Activated T-cell treated with anti-CD3 and anti-CD28 coated beads, Interleukin-2, amount 50 U/mL, for 1 hour (primary cell): Measurements from ENCODE around the gene RAB40C.

Experiments
- DNase-seq: peaks from one replicate; pipeline ENCODE4 v3.0.0-alpha.2; 2020

Gene RAB40C

GRCh38 chr16:575354-576196, 14.3 kb upstream of the RAB40C start:
- DNase-seq: no peak

GRCh38 chr16:576197-576822, 13.6 kb upstream of the RAB40C start:
- no peak for DNase-seq

- no peak for DNase-seq
Observed at GRCh38 chr16:576823-577201, 13.1 kb upstream of the RAB40C start.

- DNase-seq: no peak
Observed at GRCh38 chr16:577796-578195, 12.1 kb upstream of the RAB40C start.

GRCh38 chr16:578232-578869, 11.5 kb upstream of the RAB40C start:
- no peak for DNase-seq

- DNase-seq: peak; percentile 67
Observed at GRCh38 chr16:578870-579405, 10.9 kb upstream of the RAB40C start.

GRCh38 chr16:580141-580945, 9.5 kb upstream of the RAB40C start:
- DNase-seq: no peak

- no peak for DNase-seq
Observed at GRCh38 chr16:580946-581498, 8.8 kb upstream of the RAB40C start.

GRCh38 chr16:582218-582613, 7.7 kb upstream of the RAB40C start:
- no peak for DNase-seq

- no peak for DNase-seq
Observed at GRCh38 chr16:582614-583331, 7.1 kb upstream of the RAB40C start.

- no peak for DNase-seq
Observed at GRCh38 chr16:583470-583814, 6.4 kb upstream of the RAB40C start.

- no peak for DNase-seq
Observed at GRCh38 chr16:583815-584591, 5.9 kb upstream of the RAB40C start.

- DNase-seq: no peak
Observed at GRCh38 chr16:585351-585750, 4.5 kb upstream of the RAB40C start.

GRCh38 chr16:586047-586644, 3.7 kb upstream of the RAB40C start:
- DNase-seq: no peak

GRCh38 chr16:586645-587590, 2.9 kb upstream of the RAB40C start:
- DNase-seq: no peak

GRCh38 chr16:588639-588888, 1.3 kb upstream of the RAB40C start:
- peak; percentile 69 for DNase-seq

- peak; percentile 100 for DNase-seq
Observed at GRCh38 chr16:588889-589657, 793 bp upstream of the RAB40C start.

- no peak for DNase-seq
Observed at GRCh38 chr16:590188-590814, 435 bp downstream of the RAB40C start.

GRCh38 chr16:590815-591200, 942 bp downstream of the RAB40C start:
- DNase-seq: no peak
